Adipose tissue (tissue), 3 donors: ENCODE results near the gene GPBAR1. TPM values are rescaled to one million over a fixed set of nuclear protein-coding genes. Genes with fewer than 3 reads are reported as not detected.

Experiments
- H3K27ac ChIP-seq: one replicate; pipeline ENCODE4 v1.5.1; 2013; ENCODE audit warnings: low read depth, low read length
- WGBS, 3 donors: extraction: QIAGEN DNeasy Blood & Tissue Kit; methylation state at CpG; one replicate each; pipeline ENCODE4 v1.1.7; 2013; 5-methylcytosine and 5-hydroxymethylcytosine counted together
- polyA plus RNA-seq, 3 donors: library from polyadenylated mRNA; stranded (reverse); fragments of 200-250 nt; gene quantifications; one replicate each; pipeline ENCODE4 v1.2.3, GENCODE V29; 2013
- donor health status: healthy with polysubstance abuse.
- donor health status: Bipolar disorder and iron deficiency.
- donor health status: healthy.

GPBAR1 gene
- polyA plus RNA-seq, 3 donors: 1.9 to 75.3 (median 29.4) TPM

- no peak overlapping the region for H3K27ac ChIP-seq
- WGBS, 3 donors: 54 to 89% (median 64%) methylated on average over 7 of the region's 7 CpGs
Observed at GRCh38 chr2:218277921-218278320, 17.1 kb downstream of the GPBAR1 start.

- WGBS, 3 donors: 81 to 84% (median 81%) methylated on average over 16 of the region's 16 CpGs
- no peak overlapping the region for H3K27ac ChIP-seq
Observed at GRCh38 chr2:218278531-218279360, 17.9 kb downstream of the GPBAR1 start.

GRCh38 chr2:218280260-218280870 is 19.6 kb downstream of the GPBAR1 start:
- WGBS, 3 donors: 91 to 92% (median 92%) methylated on average over 14 of the region's 14 CpGs
- no peak overlapping the region for H3K27ac ChIP-seq

- H3K27ac ChIP-seq: no peak overlapping the region
- WGBS, 3 donors: 18 to 60% (median 49%) methylated on average over 3 of the region's 3 CpGs
Observed at GRCh38 chr2:218281449-218281848, 20.6 kb downstream of the GPBAR1 start.

- 36 to 69% (median 69%) methylated on average over 17 of the region's 17 CpGs for WGBS, 3 donors
- peak overlapping the region; percentile 24 for H3K27ac ChIP-seq
Observed at GRCh38 chr2:218282173-218282991, 21.6 kb downstream of the GPBAR1 start.

GRCh38 chr2:218284106-218284811 is 23.4 kb downstream of the GPBAR1 start:
- no peak overlapping the region for H3K27ac ChIP-seq
- 37 to 59% (median 53%) methylated on average over 16 of the region's 16 CpGs for WGBS, 3 donors

GRCh38 chr2:218285604-218286003 is 24.8 kb downstream of the GPBAR1 start:
- WGBS, 3 donors: 16 to 38% (median 28%) methylated on average over 6 of the region's 6 CpGs

GRCh38 chr2:218286570-218287459 is 26.0 kb downstream of the GPBAR1 start:
- 3 to 6% (median 3%) methylated on average over 10 to 11 of the region's 11 CpGs for WGBS, 3 donors
- peak overlapping the region; percentile 75 for H3K27ac ChIP-seq

More at GRCh38 chr2:218285604-218286003, 24.8 kb downstream of the GPBAR1 start:
- peak overlapping the region; percentile 32 for H3K27ac ChIP-seq

GRCh38 chr2:218289639-218290315 is 29.0 kb downstream of the GPBAR1 start:
- WGBS, 3 donors: 6 to 33% (median 19%) methylated on average over 6 of the region's 6 CpGs
- peak overlapping the region; percentile 92 for H3K27ac ChIP-seq

- WGBS, 3 donors: 13 to 40% (median 35%) methylated on average over 12 of the region's 12 CpGs
- H3K27ac ChIP-seq: peak overlapping the region; percentile 92
Observed at GRCh38 chr2:218290316-218291261, 29.8 kb downstream of the GPBAR1 start.

GRCh38 chr2:218291318-218292047 is 30.7 kb downstream of the GPBAR1 start:
- H3K27ac ChIP-seq: peak overlapping the region; percentile 92
- 9 to 28% (median 18%) methylated on average over 11 to 12 of the region's 12 CpGs for WGBS, 3 donors

GRCh38 chr2:218292048-218293014 is 31.5 kb downstream of the GPBAR1 start, which contains the start of gene TMBIM1:
Gene TMBIM1 (minus strand): TSS chr2:218292503. CDS start chr2:218282141, 10,362 bp downstream.
- H3K27ac ChIP-seq: peak within 1 kb of the TSS; percentile 92
- 4 to 5% (median 5%) methylated on average over 57 to 63 of the region's 63 CpGs for WGBS, 3 donors

GRCh38 chr2:218293715-218294429 is 33.1 kb downstream of the GPBAR1 start:
- no peak overlapping the region for H3K27ac ChIP-seq

More at GRCh38 chr2:218293715-218294429, 33.1 kb downstream of the GPBAR1 start:
- 42 to 69% (median 63%) methylated on average over 5 of the region's 5 CpGs for WGBS, 3 donors
